Fibroblast of the aortic adventitia (primary cell): ENCODE measurements around the gene PKNOX2. TPM values are rescaled to one million over a fixed set of nuclear protein-coding genes. Genes with fewer than 3 reads are reported as not detected.
A peak's percentile ranks its signal among the peaks of the same experiment; 100 is the strongest.

Source experiments
- DNase-seq: peaks from one replicate; pipeline ENCODE4 v3.0.0-alpha.2; 2010; ENCODE audit warnings: low read depth
- H3K4me3 ChIP-seq: 2 replicates; pipeline ENCODE4 v1.5.1; 2011; ENCODE audit warnings: low read depth, mild to moderate bottlenecking, control low read depth, low read length, moderate library complexity
- total RNA-seq: library from RNA; depleted of rRNA; stranded (reverse); fragments of >200 nt; gene quantifications from 2 replicates; pipeline ENCODE4 v1.2.3, GENCODE V29; 2012; ENCODE audit warnings: low replicate concordance
- TF ChIP-seq, protein P1 (sequence below): IDR thresholded peaks from 2 replicates; pipeline ENCODE4 v1.5.1; 2011; ENCODE audit warnings: mild to moderate bottlenecking, low read length, control low read depth, inconsistent platforms; ENCODE audit not compliant: insufficient read depth

The PKNOX2 gene
- total RNA-seq, 1 donor, result 2.0 TPM

DNA sequence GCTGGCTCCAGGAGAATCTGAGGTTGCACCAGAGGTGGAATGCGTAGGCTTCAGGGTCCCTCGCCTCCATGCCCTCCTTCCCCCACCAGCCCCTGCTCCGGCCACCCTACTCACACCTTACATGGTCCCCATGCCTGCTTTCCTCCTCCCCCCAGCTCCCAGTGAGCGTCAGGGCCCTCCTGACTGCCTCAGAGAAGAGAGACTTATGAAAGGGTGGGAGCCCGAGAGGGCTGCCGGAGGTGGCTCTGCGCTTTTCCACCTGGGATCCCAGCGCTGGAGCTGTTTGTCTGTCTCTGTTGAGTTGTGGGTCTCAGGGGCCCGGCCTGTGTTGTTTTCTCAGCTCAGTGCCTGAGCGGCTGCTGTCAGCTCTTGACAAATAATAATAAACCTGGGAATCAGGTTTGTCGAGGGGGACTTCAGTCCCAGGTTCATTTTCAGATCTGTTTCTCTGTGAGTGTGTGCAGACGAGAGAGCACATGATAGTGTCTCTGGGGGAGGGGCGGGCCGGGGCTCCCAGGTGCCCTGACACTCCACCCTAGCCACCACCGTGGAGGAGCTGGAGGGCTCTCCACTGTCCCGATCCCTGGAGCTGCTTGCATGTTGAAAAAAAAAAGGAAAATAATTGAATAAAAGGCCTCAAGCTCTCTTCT lies 177.9 kb downstream of the PKNOX2 start:
- no peak overlapping the region for H3K4me3 ChIP-seq
- no peak for DNase-seq
- TF ChIP-seq, protein P1, sequence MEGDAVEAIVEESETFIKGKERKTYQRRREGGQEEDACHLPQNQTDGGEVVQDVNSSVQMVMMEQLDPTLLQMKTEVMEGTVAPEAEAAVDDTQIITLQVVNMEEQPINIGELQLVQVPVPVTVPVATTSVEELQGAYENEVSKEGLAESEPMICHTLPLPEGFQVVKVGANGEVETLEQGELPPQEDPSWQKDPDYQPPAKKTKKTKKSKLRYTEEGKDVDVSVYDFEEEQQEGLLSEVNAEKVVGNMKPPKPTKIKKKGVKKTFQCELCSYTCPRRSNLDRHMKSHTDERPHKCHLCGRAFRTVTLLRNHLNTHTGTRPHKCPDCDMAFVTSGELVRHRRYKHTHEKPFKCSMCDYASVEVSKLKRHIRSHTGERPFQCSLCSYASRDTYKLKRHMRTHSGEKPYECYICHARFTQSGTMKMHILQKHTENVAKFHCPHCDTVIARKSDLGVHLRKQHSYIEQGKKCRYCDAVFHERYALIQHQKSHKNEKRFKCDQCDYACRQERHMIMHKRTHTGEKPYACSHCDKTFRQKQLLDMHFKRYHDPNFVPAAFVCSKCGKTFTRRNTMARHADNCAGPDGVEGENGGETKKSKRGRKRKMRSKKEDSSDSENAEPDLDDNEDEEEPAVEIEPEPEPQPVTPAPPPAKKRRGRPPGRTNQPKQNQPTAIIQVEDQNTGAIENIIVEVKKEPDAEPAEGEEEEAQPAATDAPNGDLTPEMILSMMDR, result no peak

DNA sequence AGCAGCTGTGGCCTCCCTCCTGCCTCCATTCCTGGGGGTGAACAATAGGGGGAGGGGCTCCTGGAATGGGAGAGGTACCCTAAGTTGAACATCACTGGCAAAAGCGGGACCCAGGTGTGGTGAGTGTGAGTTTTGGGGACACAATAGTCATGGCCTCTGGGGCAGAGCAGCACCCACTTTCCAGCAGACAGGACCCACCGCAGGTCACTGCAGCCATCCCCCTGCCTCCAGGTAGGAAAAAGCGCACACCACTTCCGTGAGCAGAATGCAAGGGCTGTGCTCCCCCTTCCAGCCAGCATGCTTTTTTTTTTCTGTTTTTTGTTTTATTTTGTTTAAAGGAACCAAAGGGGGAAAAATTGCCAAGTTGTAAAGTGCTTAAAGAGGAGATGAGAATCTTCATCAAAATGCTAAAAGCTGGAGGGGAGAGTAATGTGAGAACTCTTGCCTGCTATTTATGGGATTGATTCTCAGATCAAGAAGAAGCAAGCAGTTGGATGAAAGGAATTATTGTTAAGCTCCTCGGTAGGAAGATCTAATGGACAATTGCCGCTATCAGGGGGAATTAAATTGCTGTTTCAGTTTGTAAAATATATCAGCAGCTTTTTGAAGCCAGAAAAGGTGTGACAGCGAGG lies 178.7 kb downstream of the PKNOX2 start:
- no peak for DNase-seq
- TF ChIP-seq, protein P1, result no peak
- H3K4me3 ChIP-seq, result no peak overlapping the region

DNA sequence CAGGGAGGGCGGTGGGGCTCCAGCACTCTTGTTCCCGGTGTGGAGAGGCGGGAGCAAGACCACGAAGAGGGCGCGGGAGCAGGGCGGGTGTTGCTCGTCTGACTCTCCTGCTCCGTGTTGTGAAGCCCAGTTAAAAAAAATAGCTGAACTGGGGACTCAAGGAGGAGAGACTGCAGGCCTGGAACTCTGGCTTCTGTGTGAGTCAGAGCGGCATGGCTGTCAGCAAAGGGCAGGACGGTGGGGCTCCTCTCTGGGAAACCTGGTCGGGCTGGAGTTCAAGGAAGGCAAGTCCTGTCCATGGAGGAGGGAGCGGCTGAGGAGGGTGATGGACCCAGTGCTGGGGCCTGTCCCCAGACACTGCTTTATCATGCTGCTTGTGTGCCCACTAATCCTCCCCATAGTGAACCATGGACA lies 179.2 kb downstream of the PKNOX2 start:
- TF ChIP-seq, protein P1, result no peak
- no peak for DNase-seq
- no peak overlapping the region for H3K4me3 ChIP-seq

DNA sequence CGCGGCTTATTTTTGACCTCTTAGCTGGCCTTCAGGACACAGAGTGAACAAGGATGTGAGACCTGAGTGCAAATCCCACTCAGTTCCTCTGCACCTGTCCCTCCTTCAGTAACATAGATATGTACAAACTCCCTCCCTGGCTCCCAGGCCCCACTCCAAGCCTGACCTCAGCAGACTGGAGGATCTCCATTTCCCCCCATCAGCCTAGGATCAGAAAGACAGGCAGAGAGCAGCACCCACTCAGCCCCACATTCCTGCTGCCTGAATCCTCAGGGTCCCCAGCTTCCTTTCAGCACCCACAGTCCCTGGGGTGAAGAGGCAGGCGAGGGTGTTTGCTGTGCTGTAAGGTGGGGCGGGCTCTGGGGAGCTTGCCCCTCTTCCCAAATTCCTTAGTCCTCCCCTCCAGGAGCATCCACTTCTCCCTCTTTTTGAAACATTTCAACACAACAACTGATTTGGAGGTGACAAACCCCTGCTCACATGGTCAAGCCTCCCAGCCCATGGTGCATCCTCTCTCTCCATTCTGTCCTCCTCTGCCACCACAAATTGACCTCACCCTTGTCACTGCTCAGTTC lies 180.4 kb downstream of the PKNOX2 start:
- TF ChIP-seq, protein P1, result no peak
- no peak for DNase-seq

DNA sequence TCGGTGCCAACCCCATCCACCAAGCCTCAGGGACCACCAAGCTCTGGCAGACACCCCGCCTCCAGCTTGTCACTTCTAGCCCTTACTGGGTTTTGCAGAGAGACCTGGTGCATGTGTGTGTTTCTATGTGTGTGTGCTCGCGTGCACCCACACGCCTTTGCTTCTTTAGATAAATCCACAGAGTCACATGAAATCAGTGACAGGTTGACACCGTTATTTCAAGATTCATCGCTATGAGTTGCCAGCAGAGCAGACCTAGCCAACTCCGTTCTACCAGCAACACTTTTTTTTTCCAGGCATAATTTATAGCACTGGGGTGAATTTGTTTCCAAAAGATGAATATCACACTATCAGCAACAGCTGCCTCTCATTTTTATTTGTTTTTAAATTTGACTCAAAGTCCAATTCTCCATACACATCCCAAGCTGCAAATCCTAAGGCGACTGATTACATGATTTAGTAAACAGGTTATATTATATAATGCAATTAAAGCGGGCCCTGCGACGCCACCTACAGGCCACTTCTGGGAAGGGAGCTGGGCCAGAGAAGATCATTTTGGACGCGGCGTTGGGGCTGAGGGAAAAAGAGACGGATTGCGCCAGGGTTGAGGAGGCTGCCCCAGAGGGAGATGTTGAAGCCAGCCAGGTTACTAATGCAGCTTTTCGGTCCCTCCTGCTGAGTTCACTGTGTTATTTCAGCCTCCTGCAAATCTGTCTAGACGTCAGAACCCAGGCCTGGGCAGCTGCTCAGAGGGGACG lies 181.0 kb downstream of the PKNOX2 start:
- TF ChIP-seq, protein P1, result peak; percentile 90
- H3K4me3 ChIP-seq, result no peak overlapping the region
- peak; percentile 94 for DNase-seq

More for the DNA sequence above, 180.4 kb downstream of the PKNOX2 start:
- H3K4me3 ChIP-seq, result no peak overlapping the region

DNA sequence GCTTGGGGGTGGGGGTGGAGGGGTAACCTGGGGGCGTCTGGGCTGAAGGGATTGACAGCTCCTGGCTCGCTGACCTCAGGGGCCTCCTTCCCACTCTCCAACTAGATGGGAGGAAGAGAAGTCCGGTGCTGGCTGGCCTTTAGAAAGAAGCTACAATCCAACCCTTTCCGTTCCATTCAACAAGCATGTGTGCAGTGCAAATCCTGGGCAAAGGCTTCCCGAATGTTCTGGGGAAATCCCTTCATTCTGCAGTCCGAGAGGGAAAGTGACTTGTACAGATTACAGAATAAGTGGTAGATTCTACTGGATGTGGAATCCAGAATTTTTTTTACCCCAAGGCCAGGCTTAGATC lies 181.6 kb downstream of the PKNOX2 start:
- TF ChIP-seq, protein P1, result no peak
- H3K4me3 ChIP-seq, result no peak overlapping the region
- DNase-seq, result no peak
